CD4-positive, CD25-positive, alpha-beta regulatory T cell (primary cell): ENCODE data around the gene LCOR. TPM values are rescaled to one million over a fixed set of nuclear protein-coding genes. Genes with fewer than 3 reads are reported as not detected.

Source experiments
- ATAC-seq, 2 donors: fragments of 150-1000 bp; cut with Tn5 transposase; one replicate each; pipeline ENCODE4 v1.10.0; 2021; ENCODE audit warnings: low read depth in 2 of 2, moderate number of reproducible peaks in 2 of 2, moderate library complexity in 1 of 2
- DNase-seq, 3 donors: peaks; one replicate each; pipeline versions ENCODE4 v3.0.0 to v3.0.0-alpha.2; 2012 to 2022; ENCODE audit warnings: mixed read lengths in 1 of 3
- H3K27ac ChIP-seq: one replicate; pipeline ENCODE4 v1.7.0; 2013; ENCODE audit warnings: mild to moderate bottlenecking, low read length; ENCODE audit not compliant: insufficient read depth, poor library complexity, severe bottlenecking
- H3K27me3 ChIP-seq: one replicate; pipeline ENCODE4 v1.7.0; 2013; ENCODE audit warnings: low read length; ENCODE audit not compliant: control insufficient read depth, insufficient read depth
- H3K36me3 ChIP-seq: one replicate; pipeline ENCODE4 v1.7.0; 2013; ENCODE audit warnings: mild to moderate bottlenecking, low read length, moderate library complexity; ENCODE audit not compliant: control insufficient read depth, insufficient read depth
- H3K4me1 ChIP-seq: 2 replicates; pipeline ENCODE4 v1.7.0; 2013; ENCODE audit warnings: mild to moderate bottlenecking, low read length; ENCODE audit not compliant: insufficient read depth, control insufficient read depth, poor library complexity, severe bottlenecking
- H3K4me3 ChIP-seq: one replicate; pipeline ENCODE4 v1.7.0; 2013; ENCODE audit warnings: low read depth, mild to moderate bottlenecking, low read length, moderate library complexity
- H3K9me3 ChIP-seq, 2 experiments: 1 replicate in 1 of 2; 2 replicates in 1 of 2; pipeline ENCODE4 v1.7.0; 2013; ENCODE audit warnings: low read length in 2 of 2, mild to moderate bottlenecking in 1 of 2, moderate library complexity in 1 of 2; ENCODE audit not compliant: control insufficient read depth in 2 of 2
- H3K27ac Mint-ChIP-seq, 3 donors: one replicate each; pipeline ENCODE4 v1.8.0; 2020 to 2022; ENCODE audit warnings: mild to moderate bottlenecking in 3 of 3, mixed read lengths in 3 of 3, moderate library complexity in 2 of 3
- H3K27me3 Mint-ChIP-seq: one replicate; pipeline ENCODE4 v1.8.0; 2022; ENCODE audit warnings: mild to moderate bottlenecking, mixed read lengths
- H3K36me3 Mint-ChIP-seq: one replicate; pipeline ENCODE4 v1.8.0; 2020; ENCODE audit warnings: mixed read lengths
- H3K4me1 Mint-ChIP-seq, 4 donors: one replicate each; pipeline ENCODE4 v1.8.0; 2020 to 2022; ENCODE audit warnings: mixed read lengths in 4 of 4, mild to moderate bottlenecking in 1 of 4
- H3K4me3 Mint-ChIP-seq, 4 donors: one replicate each; pipeline ENCODE4 v1.8.0; 2020 to 2022; ENCODE audit warnings: mild to moderate bottlenecking in 4 of 4, mixed read lengths in 4 of 4, moderate library complexity in 3 of 4
- H3K9me3 Mint-ChIP-seq, 7 donors: one replicate each; pipeline ENCODE4 v1.8.0; 2020 to 2022; ENCODE audit warnings: mixed read lengths in 7 of 7, mild to moderate bottlenecking in 3 of 7, moderate library complexity in 2 of 7
- polyA plus RNA-seq, 4 donors: library from polyadenylated mRNA; unstranded; fragments of 300-500 nt; fragmentation: Illumina TruSeq; gene quantifications; one replicate each; pipeline ENCODE4 v1.2.3, GENCODE V29; 2021
- total RNA-seq: library from RNA; stranded (reverse); gene quantifications from one replicate; pipeline ENCODE4 v1.2.3, GENCODE V29; 2022

The LCOR gene
- total and polyA plus RNA-seq, 5 donors from 2014 or later = 12.7 to 63.1 (median 16.7) TPM

GRCh38 chr10:96955794-96956193 is 123.7 kb downstream of the LCOR start:
- H3K27ac ChIP-seq = no peak overlapping the region
- no peak for ATAC-seq
- H3K4me3 ChIP-seq = no peak overlapping the region
- no peaks in the 10 kb centered on the region for H3K4me1 ChIP-seq
- Mint-ChIP-seq H3K36me3 (peaks cover 42% of the 10 kb centered on the region), H3K27me3 (no peaks in the 10 kb centered on the region), H3K4me1 (peaks cover 4 to 17% (median 9%) of the 10 kb centered on the region in 4 donors), H3K9me3 (no peaks in the 10 kb centered on the region), H3K4me3 (no peak overlapping the region), H3K27ac (no peak overlapping the region)
- DNase-seq = no peak
- H3K36me3 ChIP-seq = peaks cover 49% of the 10 kb centered on the region
- H3K9me3 ChIP-seq = no peaks in the 10 kb centered on the region
- H3K27me3 ChIP-seq = no peaks in the 10 kb centered on the region

GRCh38 chr10:96958071-96958470 is 126.0 kb downstream of the LCOR start:
- Mint-ChIP-seq H3K4me3 (no peak overlapping the region), H3K4me1 (peaks cover 6 to 18% (median 11%) of the 10 kb centered on the region in 4 donors), H3K9me3 (no peaks in the 10 kb centered on the region), H3K36me3 (peaks cover 29% of the 10 kb centered on the region), H3K27me3 (no peaks in the 10 kb centered on the region), H3K27ac (no peak overlapping the region)
- ATAC-seq (no peak), DNase-seq (no peak)
- H3K27me3 ChIP-seq = no peaks in the 10 kb centered on the region
- no peaks in the 10 kb centered on the region for H3K9me3 ChIP-seq
- no peak overlapping the region for H3K27ac ChIP-seq
- H3K4me3 ChIP-seq = no peak overlapping the region
- H3K4me1 ChIP-seq = no peaks in the 10 kb centered on the region
- H3K36me3 ChIP-seq = peaks cover 39% of the 10 kb centered on the region

GRCh38 chr10:96959733-96960132 is 127.6 kb downstream of the LCOR start:
- H3K4me3 Mint-ChIP-seq = no peak overlapping the region
- DNase-seq (no peak), ATAC-seq (no peak)
- no peak overlapping the region for H3K4me3 ChIP-seq
- no peaks in the 10 kb centered on the region for H3K9me3 ChIP-seq
- peaks cover 8 to 18% (median 13%) of the 10 kb centered on the region in 4 donors for H3K4me1 Mint-ChIP-seq
- no peak overlapping the region for H3K27ac ChIP-seq
- H3K36me3 Mint-ChIP-seq = peaks cover 20% of the 10 kb centered on the region
- no peaks in the 10 kb centered on the region for H3K4me1 ChIP-seq
- H3K27ac Mint-ChIP-seq = no peak overlapping the region
- H3K27me3 ChIP-seq = no peaks in the 10 kb centered on the region
- H3K9me3 Mint-ChIP-seq = no peaks in the 10 kb centered on the region
- no peaks in the 10 kb centered on the region for H3K27me3 Mint-ChIP-seq
- peaks cover 29% of the 10 kb centered on the region for H3K36me3 ChIP-seq

GRCh38 chr10:96960872-96961271 is 128.8 kb downstream of the LCOR start:
- Histone ChIP-seq H3K36me3 (peaks cover 17% of the 10 kb centered on the region), H3K4me1 (no peaks in the 10 kb centered on the region), H3K27me3 (no peaks in the 10 kb centered on the region), H3K27ac (no peak overlapping the region), H3K4me3 (no peak overlapping the region), H3K9me3 (no peaks in the 10 kb centered on the region)
- no peak for ATAC-seq
- Mint-ChIP-seq H3K4me1 (peaks cover 8 to 15% (median 13%) of the 10 kb centered on the region in 4 donors), H3K9me3 (no peaks in the 10 kb centered on the region), H3K36me3 (peaks cover 9% of the 10 kb centered on the region), H3K27ac (peak overlapping the region in 1 of 3 donors; percentile 38), H3K27me3 (no peaks in the 10 kb centered on the region), H3K4me3 (no peak overlapping the region)
- no peak for DNase-seq

GRCh38 chr10:96964131-96964530 is 132.0 kb downstream of the LCOR start:
- Mint-ChIP-seq H3K27me3 (no peaks in the 10 kb centered on the region), H3K4me1 (peaks cover 12 to 13% (median 12%) of the 10 kb centered on the region in 4 donors), H3K27ac (no peak overlapping the region), H3K36me3 (peaks cover 8% of the 10 kb centered on the region), H3K4me3 (no peak overlapping the region), H3K9me3 (no peaks in the 10 kb centered on the region)
- ATAC-seq (no peak), DNase-seq (no peak)
- H3K27ac ChIP-seq = no peak overlapping the region
- H3K4me1 ChIP-seq = no peaks in the 10 kb centered on the region
- H3K4me3 ChIP-seq = no peak overlapping the region
- no peaks in the 10 kb centered on the region for H3K9me3 ChIP-seq
- H3K36me3 ChIP-seq = peaks cover 4% of the 10 kb centered on the region
- H3K27me3 ChIP-seq = no peaks in the 10 kb centered on the region

- Mint-ChIP-seq H3K36me3 (peaks cover 8% of the 10 kb centered on the region), H3K27ac (no peak overlapping the region), H3K9me3 (peaks cover 0 to 2% (median 0%) of the 10 kb centered on the region in 7 donors), H3K4me3 (no peak overlapping the region), H3K27me3 (no peaks in the 10 kb centered on the region), H3K4me1 (peaks cover 0 to 13% (median 4%) of the 10 kb centered on the region in 4 donors)
- H3K9me3 ChIP-seq = no peaks in the 10 kb centered on the region
- H3K27me3 ChIP-seq = no peaks in the 10 kb centered on the region
- no peak overlapping the region for H3K27ac ChIP-seq
- H3K4me1 ChIP-seq = no peaks in the 10 kb centered on the region
- ATAC-seq = no peak
- DNase-seq = no peak
- no peak overlapping the region for H3K4me3 ChIP-seq
- no peaks in the 10 kb centered on the region for H3K36me3 ChIP-seq
These were observed 135.7 kb downstream of the LCOR start for GRCh38 chr10:96967847-96968246.

GRCh38 chr10:96968682-96969423 is 136.8 kb downstream of the LCOR start:
- no peak overlapping the region for H3K4me3 ChIP-seq
- H3K27ac ChIP-seq = no peak overlapping the region
- no peaks in the 10 kb centered on the region for H3K36me3 ChIP-seq
- H3K27me3 ChIP-seq = no peaks in the 10 kb centered on the region
- Mint-ChIP-seq H3K4me1 (peaks cover 0 to 13% (median 3%) of the 10 kb centered on the region in 4 donors), H3K27ac (no peak overlapping the region), H3K4me3 (no peak overlapping the region), H3K9me3 (peaks cover 0 to 2% (median 0%) of the 10 kb centered on the region in 7 donors), H3K27me3 (no peaks in the 10 kb centered on the region), H3K36me3 (peaks cover 8% of the 10 kb centered on the region)
- DNase-seq (no peak), ATAC-seq (no peak)
- no peaks in the 10 kb centered on the region for H3K4me1 ChIP-seq
- H3K9me3 ChIP-seq = no peaks in the 10 kb centered on the region

- H3K9me3 Mint-ChIP-seq = peaks cover 0 to 2% (median 0%) of the 10 kb centered on the region in 7 donors
- Histone ChIP-seq H3K9me3 (no peaks in the 10 kb centered on the region), H3K4me3 (no peak overlapping the region), H3K27me3 (no peaks in the 10 kb centered on the region), H3K27ac (no peak overlapping the region), H3K36me3 (no peaks in the 10 kb centered on the region), H3K4me1 (no peaks in the 10 kb centered on the region)
- peaks cover 0 to 13% (median under 1%) of the 10 kb centered on the region in 4 donors for H3K4me1 Mint-ChIP-seq
- no peak for DNase-seq
- H3K4me3 Mint-ChIP-seq = no peak overlapping the region
- no peak overlapping the region for H3K27ac Mint-ChIP-seq
- no peak for ATAC-seq
- H3K36me3 Mint-ChIP-seq = peaks cover 13% of the 10 kb centered on the region
- no peaks in the 10 kb centered on the region for H3K27me3 Mint-ChIP-seq
These were observed 139.2 kb downstream of the LCOR start for GRCh38 chr10:96971324-96971723.
